ENCODE measurements around the gene USP46.

DNA sequence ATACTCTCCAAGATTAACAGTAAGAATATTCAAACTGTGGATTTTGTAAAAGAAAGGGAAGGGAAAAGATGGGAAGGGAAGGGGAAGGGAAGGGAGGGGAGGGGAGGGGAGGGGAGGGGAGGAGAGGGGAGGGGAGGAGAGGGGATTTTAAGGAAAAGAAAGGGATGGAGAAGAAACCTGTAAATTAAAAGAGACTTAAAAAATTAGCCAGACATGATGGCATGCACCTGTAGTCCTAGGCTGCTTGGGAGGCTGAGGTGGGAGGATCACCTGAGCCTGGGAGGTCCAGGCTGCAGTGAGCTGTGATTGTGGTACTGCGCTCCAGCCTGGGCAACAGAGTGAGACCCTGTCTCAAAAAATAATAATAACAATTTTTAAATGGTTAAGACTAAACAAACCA lies 83.7 kb downstream of the USP46 start:
- TF ChIP-seq, protein P1, sequence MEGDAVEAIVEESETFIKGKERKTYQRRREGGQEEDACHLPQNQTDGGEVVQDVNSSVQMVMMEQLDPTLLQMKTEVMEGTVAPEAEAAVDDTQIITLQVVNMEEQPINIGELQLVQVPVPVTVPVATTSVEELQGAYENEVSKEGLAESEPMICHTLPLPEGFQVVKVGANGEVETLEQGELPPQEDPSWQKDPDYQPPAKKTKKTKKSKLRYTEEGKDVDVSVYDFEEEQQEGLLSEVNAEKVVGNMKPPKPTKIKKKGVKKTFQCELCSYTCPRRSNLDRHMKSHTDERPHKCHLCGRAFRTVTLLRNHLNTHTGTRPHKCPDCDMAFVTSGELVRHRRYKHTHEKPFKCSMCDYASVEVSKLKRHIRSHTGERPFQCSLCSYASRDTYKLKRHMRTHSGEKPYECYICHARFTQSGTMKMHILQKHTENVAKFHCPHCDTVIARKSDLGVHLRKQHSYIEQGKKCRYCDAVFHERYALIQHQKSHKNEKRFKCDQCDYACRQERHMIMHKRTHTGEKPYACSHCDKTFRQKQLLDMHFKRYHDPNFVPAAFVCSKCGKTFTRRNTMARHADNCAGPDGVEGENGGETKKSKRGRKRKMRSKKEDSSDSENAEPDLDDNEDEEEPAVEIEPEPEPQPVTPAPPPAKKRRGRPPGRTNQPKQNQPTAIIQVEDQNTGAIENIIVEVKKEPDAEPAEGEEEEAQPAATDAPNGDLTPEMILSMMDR (IDR thresholded peaks at IDR 0.05), result no peak
- no peak for TF ChIP-seq POLR2A (IDR thresholded peaks at IDR 0.05)

Data from Peyer's patch (tissue), 4 donors.